H1 (cell line): Measurements from ENCODE around the gene AMPD3. TPM values are rescaled to one million over a fixed set of nuclear protein-coding genes. Genes with fewer than 3 reads are reported as not detected.

Experiments
- BACH1 ChIP-seq: IDR thresholded peaks from 2 replicates; pipeline ENCODE4 v1.6.1; 2012; ENCODE audit warnings: low read length, improper control_type of control experiment
- CHD7 ChIP-seq: fragments of 300-600 bp; sonication (generic); IDR thresholded peaks from 2 replicates; pipeline ENCODE4 v1.7.1; 2012; ENCODE audit warnings: low read length, moderate library complexity, mild to moderate bottlenecking, inconsistent platforms; ENCODE audit not compliant: insufficient replicate concordance
- CTCF ChIP-seq, 3 experiments: IDR thresholded peaks; 1 replicate in 2 of 3; 2 replicates in 1 of 3; pipeline versions ENCODE4 v1.5.1 to v1.6.1; 2011; ENCODE audit warnings: low read length in 3 of 3, mild to moderate bottlenecking in 3 of 3, inconsistent platforms in 2 of 3, low read depth in 1 of 3, moderate library complexity in 1 of 3; ENCODE audit not compliant: insufficient read depth in 1 of 3; ENCODE audit errors: control extremely low read depth in 1 of 3
- MAFK ChIP-seq: IDR thresholded peaks from 2 replicates; pipeline ENCODE4 v1.6.1; 2012; ENCODE audit warnings: low read depth, mild to moderate bottlenecking, improper control_type of control experiment, low read length
- NRF1 ChIP-seq: IDR thresholded peaks from 2 replicates; pipeline ENCODE4 v1.6.1; 2011; ENCODE audit warnings: mild to moderate bottlenecking, low read depth, low read length, improper control_type of control experiment
- SAP30 ChIP-seq: fragments of 300-600 bp; sonication (generic); IDR thresholded peaks from 2 replicates; pipeline ENCODE4 v1.7.1; 2012; ENCODE audit warnings: low read length, moderate library complexity, mild to moderate bottlenecking, inconsistent platforms; ENCODE audit not compliant: insufficient read depth, insufficient replicate concordance
- TEAD4 ChIP-seq: IDR thresholded peaks from 2 replicates; pipeline ENCODE4 v1.6.1; 2012; ENCODE audit warnings: low read depth, low read length, inconsistent platforms, mixed read lengths
- USF2 ChIP-seq: IDR thresholded peaks from 2 replicates; pipeline ENCODE4 v1.6.1; 2011; ENCODE audit warnings: low read length, improper control_type of control experiment
- polyA plus RNA-seq, 7 experiments: library from polyadenylated mRNA; depleted of rRNA in 3 of 7; stranded (reverse) in 5 of 7; unstranded in 2 of 7; fragments of >200 nt in 5 of 7; fragments of 200-250 nt in 2 of 7; gene quantifications; 1 replicate in 5 of 7; 2 replicates in 1 of 7; 4 replicates in 1 of 7; pipeline versions ENCODE4 v1.2.1 to v1.2.3, GENCODE V29; 2011 to 2013; ENCODE audit warnings: missing spikeins in 2 of 7, mixed read lengths in 2 of 7
- total RNA-seq: library from RNA; stranded (reverse); fragmentation: NEBNext Ultra II Directional; extraction: Animal tissue kit (Norgen Biotek cat#: 25700); gene quantifications from 2 replicates; pipeline ENCODE4 v1.2.1, GENCODE V29; 2021

The AMPD3 gene
- total and polyA plus RNA-seq, 2 of the 8 experiments (the other 6 are each of a cell fraction or from before 2014, with no cell fraction given) = 4.0 to 6.3 TPM

DNA sequence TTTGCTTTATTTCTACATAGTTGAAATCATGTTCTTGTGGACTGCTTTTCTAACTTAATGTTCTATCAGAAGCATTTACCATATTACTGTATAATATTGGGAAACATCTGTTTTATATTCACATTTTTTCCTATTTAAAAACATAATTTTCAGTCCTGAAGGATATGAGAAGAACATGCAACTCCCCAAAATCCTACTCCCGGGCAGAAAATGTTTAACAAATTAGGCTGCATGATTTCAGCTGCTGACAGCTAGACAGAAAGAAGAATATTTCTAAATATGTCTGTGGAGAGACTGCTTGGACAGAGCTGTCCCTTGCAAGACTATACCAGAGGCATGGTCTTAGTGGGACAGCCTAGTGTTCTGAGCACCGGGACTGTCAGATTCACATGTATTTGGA, 15.7 kb upstream of the AMPD3 start (continued):
- no peak for TF ChIP-seq CHD7
- no peak for TF ChIP-seq CTCF (IDR thresholded peaks at IDR 0.05; ENCODE audit: control extremely low read depth in 1 of 3, insufficient read depth in 1 of 3, low read depth in 1 of 3, low read length in 3 of 3)
- TF ChIP-seq MAFK = no peak
- TF ChIP-seq USF2 = no peak
- no peak for TF ChIP-seq BACH1
- TF ChIP-seq TEAD4 = no peak
- TF ChIP-seq SAP30 = no peak
- TF ChIP-seq NRF1 = no peak
